ENCODE results near the gene NDUFB5. TPM values are rescaled to one million over a fixed set of nuclear protein-coding genes. Genes with fewer than 3 reads are reported as not detected.

The NDUFB5 gene
- total RNA-seq, 1 donor from 2014 or later = 77.7 TPM

DNA sequence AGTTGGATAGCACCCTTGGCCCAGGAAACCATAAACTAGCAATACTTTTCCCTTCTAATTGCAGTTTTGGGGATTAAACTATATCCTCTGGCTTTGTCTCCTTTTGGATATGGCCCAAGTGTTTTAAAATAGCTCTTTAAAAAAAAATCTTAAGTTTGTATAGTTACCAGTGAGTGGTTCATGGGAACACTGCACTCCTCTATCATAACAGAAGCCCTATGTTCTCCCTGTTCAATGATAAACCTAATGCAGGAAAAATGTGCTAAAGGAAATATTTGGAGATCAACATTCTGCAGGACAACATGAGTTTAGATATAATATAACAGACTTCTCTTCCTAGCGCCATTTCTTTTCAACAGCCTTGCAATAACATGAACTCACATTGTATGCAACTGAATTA is 13.3 kb upstream of the NDUFB5 start:
- TF ChIP-seq, protein P1, sequence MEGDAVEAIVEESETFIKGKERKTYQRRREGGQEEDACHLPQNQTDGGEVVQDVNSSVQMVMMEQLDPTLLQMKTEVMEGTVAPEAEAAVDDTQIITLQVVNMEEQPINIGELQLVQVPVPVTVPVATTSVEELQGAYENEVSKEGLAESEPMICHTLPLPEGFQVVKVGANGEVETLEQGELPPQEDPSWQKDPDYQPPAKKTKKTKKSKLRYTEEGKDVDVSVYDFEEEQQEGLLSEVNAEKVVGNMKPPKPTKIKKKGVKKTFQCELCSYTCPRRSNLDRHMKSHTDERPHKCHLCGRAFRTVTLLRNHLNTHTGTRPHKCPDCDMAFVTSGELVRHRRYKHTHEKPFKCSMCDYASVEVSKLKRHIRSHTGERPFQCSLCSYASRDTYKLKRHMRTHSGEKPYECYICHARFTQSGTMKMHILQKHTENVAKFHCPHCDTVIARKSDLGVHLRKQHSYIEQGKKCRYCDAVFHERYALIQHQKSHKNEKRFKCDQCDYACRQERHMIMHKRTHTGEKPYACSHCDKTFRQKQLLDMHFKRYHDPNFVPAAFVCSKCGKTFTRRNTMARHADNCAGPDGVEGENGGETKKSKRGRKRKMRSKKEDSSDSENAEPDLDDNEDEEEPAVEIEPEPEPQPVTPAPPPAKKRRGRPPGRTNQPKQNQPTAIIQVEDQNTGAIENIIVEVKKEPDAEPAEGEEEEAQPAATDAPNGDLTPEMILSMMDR (IDR thresholded peaks at IDR 0.05; ENCODE audit: partially characterized antibody, unreplicated experiment) = no peak
- Mint-ChIP-seq H3K4me3 (ENCODE audit: unreplicated experiment) (no peak overlapping the region), H3K4me1 (ENCODE audit: low read depth, unreplicated experiment) (no peaks in the 10 kb centered on the region), H3K9me3 (ENCODE audit: unreplicated experiment) (no peaks in the 10 kb centered on the region), H3K27me3 (ENCODE audit: unreplicated experiment) (peaks cover 2% of the 10 kb centered on the region), H3K36me3 (ENCODE audit: unreplicated experiment) (no peaks in the 10 kb centered on the region), H3K27ac (ENCODE audit: unreplicated experiment) (no peak overlapping the region)
- DNase-seq = no peak

GRCh38 chr3:179599531-179599930 is 5.1 kb upstream of the NDUFB5 start:
- no peak overlapping the region for H3K4me3 Mint-ChIP-seq (ENCODE audit: unreplicated experiment)
- no peaks in the 10 kb centered on the region for H3K36me3 Mint-ChIP-seq (ENCODE audit: unreplicated experiment)
- TF ChIP-seq, protein P1 (IDR thresholded peaks at IDR 0.05; ENCODE audit: partially characterized antibody, unreplicated experiment) = no peak

GRCh38 chr3:179603321-179603720 is 1.3 kb upstream of the NDUFB5 start:
- TF ChIP-seq, protein P1 (IDR thresholded peaks at IDR 0.05; ENCODE audit: partially characterized antibody, unreplicated experiment) = no peak
- Mint-ChIP-seq H3K4me1 (ENCODE audit: low read depth, unreplicated experiment) (peaks cover 5% of the 10 kb centered on the region), H3K36me3 (ENCODE audit: unreplicated experiment) (no peaks in the 10 kb centered on the region), H3K9me3 (ENCODE audit: unreplicated experiment) (peaks cover 2% of the 10 kb centered on the region), H3K27ac (ENCODE audit: unreplicated experiment) (no peak overlapping the region), H3K4me3 (ENCODE audit: unreplicated experiment) (peak overlapping the region; percentile 99), H3K27me3 (ENCODE audit: unreplicated experiment) (no peaks in the 10 kb centered on the region)
- no peak for DNase-seq

More at GRCh38 chr3:179599531-179599930, 5.1 kb upstream of the NDUFB5 start:
- Mint-ChIP-seq H3K27ac (ENCODE audit: unreplicated experiment) (peak overlapping the region; percentile 36), H3K4me1 (ENCODE audit: low read depth, unreplicated experiment) (no peaks in the 10 kb centered on the region), H3K27me3 (ENCODE audit: unreplicated experiment) (no peaks in the 10 kb centered on the region), H3K9me3 (ENCODE audit: unreplicated experiment) (peaks cover 2% of the 10 kb centered on the region)
- DNase-seq = no peak

- Mint-ChIP-seq H3K9me3 (ENCODE audit: unreplicated experiment) (peaks cover 2% of the 10 kb centered on the region), H3K4me1 (ENCODE audit: low read depth, unreplicated experiment) (peaks cover 5% of the 10 kb centered on the region), H3K27me3 (ENCODE audit: unreplicated experiment) (no peaks in the 10 kb centered on the region), H3K27ac (ENCODE audit: unreplicated experiment) (peak overlapping the region; percentile 96), H3K36me3 (ENCODE audit: unreplicated experiment) (no peaks in the 10 kb centered on the region), H3K4me3 (ENCODE audit: unreplicated experiment) (peak overlapping the region; percentile 99)
- TF ChIP-seq, protein P1 (IDR thresholded peaks at IDR 0.05; ENCODE audit: partially characterized antibody, unreplicated experiment) = no peak
- DNase-seq = no peak
These were observed 763 bp upstream of the NDUFB5 start for GRCh38 chr3:179603831-179604230.

DNA sequence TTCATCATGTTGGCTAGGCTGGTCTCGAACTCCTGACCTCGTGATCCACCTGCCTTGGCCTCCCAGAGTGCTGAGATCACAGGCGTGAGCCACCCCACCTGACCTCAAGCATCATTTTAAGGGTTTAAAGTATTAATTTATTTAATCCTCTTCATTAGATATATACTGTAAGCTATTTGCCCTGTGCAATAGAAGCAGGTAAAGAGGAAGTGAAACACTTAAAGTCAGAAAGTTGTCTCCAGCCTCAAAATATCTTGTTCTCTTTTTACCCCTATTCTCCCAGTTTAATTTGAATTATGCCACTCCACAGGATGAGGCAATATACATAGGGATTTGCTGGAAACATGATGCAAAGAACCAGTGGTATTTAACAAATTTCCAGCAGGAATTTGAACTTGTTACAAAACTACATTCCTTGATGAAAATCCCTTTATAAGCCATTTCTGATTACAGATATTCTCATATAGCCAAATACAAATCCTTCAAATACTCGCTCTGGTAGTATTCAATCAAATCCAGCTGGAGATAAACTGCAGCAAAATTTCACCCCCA is 2.0 kb downstream of the NDUFB5 start:
- H3K27ac Mint-ChIP-seq (ENCODE audit: unreplicated experiment) = no peak overlapping the region
- TF ChIP-seq, protein P1 (IDR thresholded peaks at IDR 0.05; ENCODE audit: partially characterized antibody, unreplicated experiment) = no peak
- peaks cover 5% of the 10 kb centered on the region for H3K4me1 Mint-ChIP-seq (ENCODE audit: low read depth, unreplicated experiment)
- H3K9me3 Mint-ChIP-seq (ENCODE audit: unreplicated experiment) = peaks cover 2% of the 10 kb centered on the region
- H3K36me3 Mint-ChIP-seq (ENCODE audit: unreplicated experiment) = no peaks in the 10 kb centered on the region
- no peak overlapping the region for H3K4me3 Mint-ChIP-seq (ENCODE audit: unreplicated experiment)
- DNase-seq = no peak
- no peaks in the 10 kb centered on the region for H3K27me3 Mint-ChIP-seq (ENCODE audit: unreplicated experiment)
